HG03135 (cell line): Measurements from ENCODE around the gene MEIG1.
"Not testable (repeated sequence)": the region's sequence is repeated elsewhere in the genome, so short reads cannot be mapped to it uniquely, and the experiment has no call there.

Experiments
- ATAC-seq: cut with Tn5 transposase; IDR thresholded peaks from one replicate; pipeline ENCODE4 v1.9.1; 2021; ENCODE audit warnings: mild to moderate bottlenecking, moderate library complexity; ENCODE audit not compliant: unreplicated experiment

The MEIG1 gene, protein sequence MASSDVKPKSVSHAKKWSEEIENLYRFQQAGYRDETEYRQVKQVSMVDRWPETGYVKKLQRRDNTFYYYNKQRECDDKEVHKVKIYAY

GRCh38 chr10:14959221-14960057, at the start of gene MEIG1:
Gene MEIG1 (plus strand): TSS chr10:14959388. CDS start chr10:14966469, 7,081 bp downstream.
- peak; percentile 78 for ATAC-seq

DNA sequence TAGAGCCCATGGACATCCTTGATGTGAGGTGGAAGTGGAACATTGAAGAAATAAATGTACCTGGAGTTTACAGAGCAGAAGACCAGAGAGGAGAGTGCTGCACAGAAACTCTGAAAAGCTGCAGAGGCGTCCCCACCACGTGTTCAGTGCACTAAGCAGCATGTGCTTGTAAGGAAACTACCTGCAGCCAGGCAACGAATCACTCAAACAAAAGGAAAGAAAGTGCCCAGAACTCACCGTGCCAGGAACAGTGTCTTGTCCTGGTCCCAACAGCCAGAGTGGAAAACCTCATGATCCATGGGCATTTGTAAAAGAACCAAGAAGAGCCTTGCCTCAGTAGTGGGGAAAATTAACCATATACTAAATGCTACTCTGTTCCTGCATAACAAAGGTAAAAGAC, 48.2 kb upstream of the MEIG1 start:
- ATAC-seq: no peak

DNA sequence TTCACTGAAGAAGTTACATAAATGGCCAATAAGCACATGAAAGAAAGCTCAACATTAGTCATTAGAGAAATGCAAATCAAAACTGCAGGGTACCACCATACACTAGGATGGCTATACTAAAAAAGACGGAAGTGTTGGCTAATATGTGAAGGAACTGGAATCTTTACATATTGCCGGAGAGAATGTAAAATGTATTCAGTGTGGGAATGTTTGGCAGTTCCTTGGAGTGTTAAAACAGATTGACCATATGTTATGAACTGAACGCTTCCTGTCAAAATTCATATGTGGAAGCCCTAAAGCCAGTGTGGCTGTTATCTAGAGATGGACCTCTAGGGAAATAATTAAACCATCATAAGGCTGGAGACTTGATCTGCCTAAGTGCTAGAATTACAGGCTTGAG, 47.4 kb upstream of the MEIG1 start:
- ATAC-seq: no peak

DNA sequence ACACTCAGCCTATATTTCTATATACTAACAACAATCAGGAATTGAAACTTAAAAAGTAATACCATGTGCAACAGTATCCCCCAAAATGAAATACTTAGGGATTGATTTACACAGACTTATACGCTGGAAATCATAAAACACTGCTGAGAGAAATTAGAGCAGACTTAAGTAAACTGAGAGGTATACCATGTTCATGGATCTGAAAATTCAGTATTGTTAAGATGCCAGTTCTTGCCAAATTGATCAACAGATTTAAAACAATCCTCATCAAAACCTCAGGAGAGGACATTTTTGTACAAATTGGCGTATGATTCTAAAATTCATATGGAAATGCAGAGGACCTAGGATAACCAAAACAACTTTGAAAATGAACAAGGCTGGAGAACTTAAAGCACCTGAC, 42.6 kb upstream of the MEIG1 start:
- no peak for ATAC-seq

GRCh38 chr10:14917827-14918226, 41.4 kb upstream of the MEIG1 start:
- no peak for ATAC-seq

DNA sequence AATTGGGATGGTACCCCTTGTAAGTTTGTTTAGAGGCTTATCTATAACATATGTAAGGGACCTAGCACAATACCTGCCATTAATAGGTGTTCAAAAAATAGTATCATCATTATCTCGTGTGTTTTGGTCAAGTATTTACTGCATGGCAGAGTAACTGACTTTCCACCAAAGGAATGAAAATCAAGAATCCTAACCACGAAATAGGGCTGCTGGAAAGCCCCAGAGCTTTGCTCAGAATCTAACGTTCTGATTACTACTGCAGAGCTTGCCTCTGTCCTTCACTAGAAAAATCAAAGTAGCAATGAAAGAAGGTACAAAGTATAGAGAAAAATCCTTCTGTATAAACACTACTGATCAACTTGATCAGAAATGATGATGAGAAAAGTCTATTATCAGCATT, 40.2 kb upstream of the MEIG1 start:
- no peak for ATAC-seq

DNA sequence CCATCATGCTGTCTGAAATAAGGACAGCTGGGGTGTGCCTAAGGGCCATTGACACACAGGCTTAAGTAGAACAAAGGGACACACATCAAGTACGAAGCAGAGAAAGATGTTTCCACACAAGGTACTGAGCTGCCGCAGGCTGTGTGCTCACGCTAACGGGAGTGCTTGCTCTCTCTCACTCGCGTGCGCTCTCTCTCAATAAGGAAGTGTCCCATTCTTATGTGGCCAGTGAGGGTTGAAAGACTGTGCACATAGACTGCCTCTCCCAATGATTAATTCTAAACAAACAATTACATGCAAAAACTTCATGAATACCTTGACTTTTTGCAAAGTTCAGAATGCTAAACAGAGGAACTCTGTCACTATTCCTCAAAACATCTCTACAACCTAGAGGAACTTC, 35.2 kb upstream of the MEIG1 start:
- no peak for ATAC-seq

DNA sequence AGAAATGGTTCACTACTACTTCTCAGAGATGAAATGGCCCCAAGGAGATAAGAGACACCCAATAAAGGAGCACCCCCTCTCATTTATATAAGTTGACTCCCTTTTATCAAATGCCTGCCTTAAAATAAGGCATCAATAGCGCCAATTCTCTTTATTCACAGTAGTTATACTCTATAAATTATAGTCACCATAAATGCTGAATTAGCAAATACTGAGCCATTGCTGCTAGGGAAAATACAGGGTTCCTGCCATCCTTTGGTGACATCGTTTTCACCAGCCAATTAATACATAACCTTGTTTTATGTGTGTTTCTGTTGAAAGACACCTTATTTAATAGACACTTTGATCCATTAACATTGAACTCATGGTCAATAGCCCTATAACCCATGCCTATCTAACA, 33.9 kb upstream of the MEIG1 start:
- ATAC-seq: no peak

DNA sequence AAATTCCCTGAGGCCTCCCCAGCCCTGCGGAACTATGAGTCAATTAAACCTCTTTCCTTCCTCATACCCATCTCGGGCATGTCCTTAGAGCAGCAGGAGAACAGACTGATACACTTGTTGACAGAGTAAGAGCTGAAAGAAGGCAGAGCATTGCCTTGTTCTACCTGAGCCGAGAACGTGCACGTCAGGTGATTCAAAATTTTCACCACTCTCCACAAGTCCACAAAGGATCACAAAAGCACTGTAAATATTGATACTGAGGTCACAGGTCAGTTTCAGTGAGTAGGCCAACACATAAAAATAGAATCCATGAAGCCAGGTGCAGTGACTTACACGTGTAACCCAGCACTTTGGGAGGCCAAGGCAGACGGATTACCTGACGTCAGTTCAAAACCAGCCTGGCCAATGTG, 33.1 kb upstream of the MEIG1 start:
- no peak for ATAC-seq

- ATAC-seq: peak; percentile 97
Measured at GRCh38 chr10:14926722-14927416, 32.3 kb upstream of the MEIG1 start.

DNA sequence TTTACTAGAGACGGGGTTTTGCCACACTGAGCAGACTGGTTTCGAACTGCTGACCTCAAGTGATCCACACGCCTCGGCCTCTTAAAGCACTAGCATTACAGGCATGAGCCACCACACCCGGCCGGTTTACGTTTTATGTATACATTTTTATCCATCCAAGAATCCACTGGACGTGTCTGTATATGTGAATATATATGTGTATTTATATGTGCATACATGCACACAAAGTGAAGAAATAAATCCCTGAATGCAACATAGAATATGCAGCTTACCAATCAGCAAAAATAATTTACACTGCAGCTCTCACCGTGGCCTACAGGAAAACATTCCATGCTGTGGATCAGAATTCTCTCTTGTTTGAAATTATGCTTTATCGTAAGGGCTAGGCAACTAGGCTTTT, 28.6 kb upstream of the MEIG1 start:
- ATAC-seq: no peak

GRCh38 chr10:14936584-14936983, 22.6 kb upstream of the MEIG1 start:
- ATAC-seq: no peak

GRCh38 chr10:14938971-14939370, 20.2 kb upstream of the MEIG1 start:
- not testable (repeated sequence) for ATAC-seq

- ATAC-seq: peak; percentile 82
Measured at GRCh38 chr10:14942147-14942949, 16.8 kb upstream of the MEIG1 start.

DNA sequence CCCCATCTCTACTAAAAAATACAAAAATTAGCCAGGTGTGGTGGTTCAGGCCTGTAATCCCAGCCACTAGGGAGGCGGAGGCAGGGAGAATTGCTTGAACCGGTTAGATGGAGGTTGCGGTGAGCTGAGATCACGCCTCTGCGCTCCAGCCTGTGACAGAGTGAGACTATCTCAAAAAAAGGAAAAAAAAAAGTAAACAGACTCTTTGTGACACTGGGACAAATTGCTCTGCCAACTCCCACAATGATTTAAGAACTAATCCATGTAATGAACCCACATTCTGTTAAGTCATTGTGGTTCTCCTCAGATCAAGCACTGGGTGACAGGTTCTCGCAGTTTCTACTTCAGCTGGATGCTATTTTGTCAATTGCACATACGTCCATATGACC, 16.2 kb upstream of the MEIG1 start:
- not testable (repeated sequence) for ATAC-seq

DNA sequence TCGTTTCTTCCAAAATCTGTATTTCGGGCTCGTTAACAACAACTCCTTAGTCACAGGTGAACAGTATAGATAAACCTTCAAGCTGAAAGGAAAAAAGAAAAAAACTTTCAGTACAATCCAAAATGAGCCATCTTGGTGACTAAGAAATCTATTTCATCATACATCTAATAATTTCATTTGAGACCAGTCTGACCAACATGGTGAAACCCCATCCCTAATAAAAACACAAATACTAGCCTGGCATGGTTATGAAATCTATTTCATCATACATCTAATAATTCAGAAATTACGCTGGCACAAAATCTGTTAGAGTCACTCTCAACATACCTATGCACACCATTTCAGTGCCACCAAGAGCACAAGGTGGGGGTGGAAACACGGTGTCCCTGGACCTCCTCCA, 14.1 kb upstream of the MEIG1 start:
- ATAC-seq: no peak

- ATAC-seq: no peak
Measured at GRCh38 chr10:14947268-14947667, 11.9 kb upstream of the MEIG1 start.

DNA sequence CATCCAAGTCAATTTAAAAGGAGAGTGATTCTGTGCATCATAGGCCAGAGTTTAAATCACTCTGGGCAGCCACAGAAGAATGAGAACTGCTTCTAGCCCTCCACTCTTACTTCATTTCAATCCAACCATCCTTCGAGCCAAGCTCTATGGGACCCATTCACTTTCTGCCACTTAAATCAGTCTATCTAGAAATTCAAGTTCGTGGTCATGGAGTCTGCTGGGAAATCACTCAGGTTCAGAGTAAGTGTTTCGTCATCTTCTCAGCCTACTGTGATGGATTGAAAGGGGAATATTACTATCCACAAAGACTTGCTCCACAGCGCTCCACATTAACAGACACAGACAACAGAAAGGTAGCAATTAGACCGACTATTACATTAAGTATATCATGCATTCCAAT, 9.9 kb upstream of the MEIG1 start:
- no peak for ATAC-seq

DNA sequence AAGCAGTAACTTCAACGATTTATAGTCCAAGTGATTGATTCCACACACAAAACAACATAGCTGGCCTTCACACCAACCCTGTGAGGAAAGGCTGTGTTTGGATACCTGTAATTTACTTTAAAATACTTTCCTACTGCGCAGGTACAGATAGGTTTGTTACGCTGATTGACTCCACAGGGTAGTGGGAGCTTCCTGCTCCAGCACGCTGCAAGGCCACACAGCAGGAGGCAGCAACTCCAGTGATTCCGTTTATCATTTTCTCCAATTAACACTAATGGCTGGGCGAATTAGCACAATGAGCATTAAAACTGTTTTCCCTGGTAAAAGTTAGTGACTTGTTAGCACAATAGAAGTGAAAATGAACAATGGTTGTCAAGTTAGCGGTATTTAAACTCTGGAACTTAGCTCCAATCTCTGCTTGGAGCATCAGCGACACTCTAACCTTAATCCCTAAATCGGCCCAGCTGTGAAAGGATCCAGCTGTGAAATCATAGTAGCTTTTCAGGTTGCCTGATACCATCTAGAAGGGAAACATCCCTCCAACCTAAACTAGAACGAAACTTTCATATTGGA, 6.3 kb upstream of the MEIG1 start:
- ATAC-seq: no peak

DNA sequence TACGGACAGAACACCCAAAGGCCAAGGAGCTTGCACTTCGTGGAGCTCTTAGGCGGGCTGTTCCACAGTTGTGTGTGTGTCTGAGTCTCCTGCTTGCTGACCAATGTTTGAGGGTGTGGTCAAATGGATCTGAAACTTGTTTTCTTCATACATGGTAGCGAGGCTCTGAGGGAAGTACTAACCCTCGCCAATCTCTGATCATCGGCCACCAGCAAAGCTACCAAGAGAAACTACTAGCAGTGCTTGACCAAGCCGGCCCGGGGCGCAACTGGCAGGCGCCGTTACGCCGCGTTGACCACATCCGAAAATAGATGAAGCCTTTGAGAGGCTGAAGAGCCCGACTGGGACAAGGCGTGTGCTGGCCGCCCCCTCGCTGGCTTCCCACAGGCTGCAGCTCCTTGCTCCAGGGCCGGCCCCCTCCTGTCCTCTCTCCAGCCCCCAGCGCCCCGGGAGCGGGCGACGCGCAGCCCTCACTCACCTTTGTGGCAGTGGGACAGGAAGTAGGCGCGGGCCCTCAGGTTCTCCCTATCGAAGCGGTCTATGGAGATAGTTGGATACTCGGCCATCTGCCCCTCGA, 5.7 kb upstream of the MEIG1 start:
- peak; percentile 39 for ATAC-seq
